ENCODE results near the gene SLC34A1. TPM values are rescaled to one million over a fixed set of nuclear protein-coding genes. Genes with fewer than 3 reads are reported as not detected.

The SLC34A1 gene
- total RNA-seq, 4 donors from 2014 or later, result not detected

DNA sequence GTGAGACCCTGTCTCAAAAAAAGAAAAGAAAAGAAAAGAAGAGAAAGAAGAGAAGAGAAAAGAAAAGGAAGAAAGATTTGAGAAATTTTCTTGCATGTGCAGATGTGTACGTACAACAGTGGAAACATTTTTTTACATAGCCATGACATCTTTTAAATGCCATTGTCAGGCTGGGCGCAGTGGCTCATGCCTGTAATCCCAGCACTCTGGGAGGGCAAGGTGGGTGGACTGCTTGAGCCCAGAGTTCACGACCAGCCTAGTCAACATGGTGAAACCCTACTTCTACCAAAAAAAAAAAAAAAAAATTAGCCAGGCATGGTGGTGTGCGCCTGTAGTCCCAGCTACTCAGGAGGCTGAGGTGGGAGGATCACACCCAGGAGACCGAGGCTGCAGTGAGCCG, 39.3 kb upstream of the SLC34A1 start:
- no peaks in the 10 kb centered on the region for H3K27me3 ChIP-seq
- intact Hi-C loops (cut with DNase I; ENCODE audit: low total_unique reads), result no loop called here
- no peak for TF ChIP-seq POLR2A (IDR thresholded peaks at IDR 0.05)
- TF ChIP-seq, protein P1, sequence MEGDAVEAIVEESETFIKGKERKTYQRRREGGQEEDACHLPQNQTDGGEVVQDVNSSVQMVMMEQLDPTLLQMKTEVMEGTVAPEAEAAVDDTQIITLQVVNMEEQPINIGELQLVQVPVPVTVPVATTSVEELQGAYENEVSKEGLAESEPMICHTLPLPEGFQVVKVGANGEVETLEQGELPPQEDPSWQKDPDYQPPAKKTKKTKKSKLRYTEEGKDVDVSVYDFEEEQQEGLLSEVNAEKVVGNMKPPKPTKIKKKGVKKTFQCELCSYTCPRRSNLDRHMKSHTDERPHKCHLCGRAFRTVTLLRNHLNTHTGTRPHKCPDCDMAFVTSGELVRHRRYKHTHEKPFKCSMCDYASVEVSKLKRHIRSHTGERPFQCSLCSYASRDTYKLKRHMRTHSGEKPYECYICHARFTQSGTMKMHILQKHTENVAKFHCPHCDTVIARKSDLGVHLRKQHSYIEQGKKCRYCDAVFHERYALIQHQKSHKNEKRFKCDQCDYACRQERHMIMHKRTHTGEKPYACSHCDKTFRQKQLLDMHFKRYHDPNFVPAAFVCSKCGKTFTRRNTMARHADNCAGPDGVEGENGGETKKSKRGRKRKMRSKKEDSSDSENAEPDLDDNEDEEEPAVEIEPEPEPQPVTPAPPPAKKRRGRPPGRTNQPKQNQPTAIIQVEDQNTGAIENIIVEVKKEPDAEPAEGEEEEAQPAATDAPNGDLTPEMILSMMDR (IDR thresholded peaks at IDR 0.05), result no peak
- H3K27ac ChIP-seq, result no peak overlapping the region
- H3K4me3 ChIP-seq, result no peak overlapping the region
- DNase-seq, result no peak
- H3K9me3 ChIP-seq, result no peaks in the 10 kb centered on the region
- H3K36me3 ChIP-seq, result no peaks in the 10 kb centered on the region
- no peaks in the 10 kb centered on the region for H3K4me1 ChIP-seq

DNA sequence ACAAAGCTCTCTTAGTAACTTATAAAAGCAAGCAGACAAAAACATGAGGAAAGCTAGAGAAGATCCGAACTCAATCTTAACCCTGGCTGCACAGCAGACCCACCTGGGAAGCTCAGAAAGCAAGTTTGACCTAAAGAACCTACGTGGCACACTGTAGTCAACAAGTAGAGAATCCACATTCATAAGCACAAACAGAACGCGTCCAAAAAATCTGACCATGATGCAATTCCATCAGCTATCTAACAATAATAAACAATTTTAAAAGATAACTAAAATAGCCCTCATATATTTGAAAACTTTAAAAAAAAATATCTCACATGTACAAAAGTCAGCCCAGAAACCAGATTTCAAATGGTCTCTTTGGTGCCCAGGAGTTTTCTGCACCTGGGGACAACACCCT, 37.4 kb upstream of the SLC34A1 start:
- Histone ChIP-seq H3K27me3 (no peaks in the 10 kb centered on the region), H3K4me3 (no peak overlapping the region), H3K9me3 (no peaks in the 10 kb centered on the region), H3K27ac (no peak overlapping the region), H3K4me1 (peaks cover under 1 to 9% of the 10 kb centered on the region in 2 donors), H3K36me3 (no peaks in the 10 kb centered on the region)
- no peak for TF ChIP-seq POLR2A (IDR thresholded peaks at IDR 0.05)
- TF ChIP-seq, protein P1 (IDR thresholded peaks at IDR 0.05), result no peak
- DNase-seq, result no peak
- intact Hi-C loops (cut with DNase I; ENCODE audit: low total_unique reads), result no loop called here

DNA sequence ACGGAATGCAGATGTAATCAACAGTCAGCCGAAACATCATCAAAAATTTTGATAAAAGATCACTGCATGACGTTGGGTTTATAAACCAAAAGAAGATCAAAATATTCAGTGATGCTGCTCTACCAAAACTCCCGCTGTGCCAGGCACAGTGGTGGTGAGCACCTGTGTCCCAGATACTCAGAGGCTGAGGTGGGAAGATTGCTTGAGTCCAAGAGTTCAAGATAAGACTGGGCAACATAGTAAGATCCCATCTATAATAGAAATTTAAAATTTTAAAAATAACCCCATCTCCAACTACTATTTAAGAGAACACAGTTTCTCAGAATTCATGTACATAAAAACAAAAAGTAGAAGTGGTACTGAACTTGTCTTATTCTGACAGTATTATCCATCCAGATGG, 36.5 kb upstream of the SLC34A1 start:
- no peak for TF ChIP-seq POLR2A (IDR thresholded peaks at IDR 0.05)
- TF ChIP-seq, protein P1 (IDR thresholded peaks at IDR 0.05), result no peak
- Histone ChIP-seq H3K4me3 (no peak overlapping the region), H3K27ac (no peak overlapping the region), H3K9me3 (no peaks in the 10 kb centered on the region), H3K27me3 (no peaks in the 10 kb centered on the region), H3K36me3 (no peaks in the 10 kb centered on the region), H3K4me1 (peaks cover 6 to 9% of the 10 kb centered on the region in 2 donors)
- intact Hi-C loops (cut with DNase I; ENCODE audit: low total_unique reads), result no loop called here
- DNase-seq, result no peak

DNA sequence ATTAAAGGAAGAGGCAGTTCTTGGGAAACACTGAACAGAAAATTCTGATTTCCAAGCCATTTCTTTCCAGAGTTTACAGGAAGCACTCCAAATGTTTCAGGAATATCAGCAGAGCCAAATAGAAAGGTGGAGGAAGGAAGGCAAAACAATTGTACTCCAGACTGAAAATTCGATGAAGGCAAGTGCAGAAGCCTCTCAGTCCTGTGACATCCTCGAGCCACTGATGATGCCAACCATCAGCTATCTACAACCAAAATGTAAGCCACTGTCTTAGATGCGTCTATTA, 34.9 kb upstream of the SLC34A1 start:
- peaks cover 6 to 9% of the 10 kb centered on the region in 2 donors for H3K4me1 ChIP-seq
- no peak for DNase-seq
- no peak overlapping the region for H3K4me3 ChIP-seq
- no peak overlapping the region for H3K27ac ChIP-seq
- no peaks in the 10 kb centered on the region for H3K27me3 ChIP-seq
- TF ChIP-seq, protein P1 (IDR thresholded peaks at IDR 0.05), result no peak
- TF ChIP-seq POLR2A (IDR thresholded peaks at IDR 0.05), result no peak
- H3K36me3 ChIP-seq, result no peaks in the 10 kb centered on the region
- H3K9me3 ChIP-seq, result no peaks in the 10 kb centered on the region
- intact Hi-C loops (cut with DNase I; ENCODE audit: low total_unique reads), result no loop called here

DNA sequence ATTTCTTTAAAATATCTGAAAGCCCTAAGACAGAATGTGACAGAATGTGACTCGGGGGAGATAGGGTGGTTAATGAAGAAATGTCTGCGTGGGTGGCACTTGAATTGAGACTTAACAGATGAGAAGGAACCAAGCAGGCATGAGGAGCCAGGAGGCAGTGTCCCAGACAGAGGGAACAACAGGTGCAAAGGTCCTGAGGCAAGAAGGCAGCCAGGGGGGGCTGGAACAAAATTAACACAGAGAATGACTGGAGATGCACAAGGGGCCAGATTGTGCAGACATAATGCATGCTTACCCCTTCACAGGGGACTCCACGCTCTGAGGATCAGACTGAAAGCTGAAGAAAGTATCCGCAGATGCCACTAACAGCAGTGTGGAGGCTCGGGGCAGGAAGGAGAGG, 34.5 kb upstream of the SLC34A1 start:
- H3K4me1 ChIP-seq, result peaks cover 6 to 9% of the 10 kb centered on the region in 2 donors
- H3K36me3 ChIP-seq, result no peaks in the 10 kb centered on the region
- intact Hi-C loops (cut with DNase I; ENCODE audit: low total_unique reads), result no loop called here
- no peak for DNase-seq
- TF ChIP-seq, protein P1 (IDR thresholded peaks at IDR 0.05), result no peak
- TF ChIP-seq POLR2A (IDR thresholded peaks at IDR 0.05), result no peak
- H3K27ac ChIP-seq, result no peak overlapping the region
- no peak overlapping the region for H3K4me3 ChIP-seq
- H3K27me3 ChIP-seq, result no peaks in the 10 kb centered on the region
- H3K9me3 ChIP-seq, result no peaks in the 10 kb centered on the region

All from uterus (tissue), 4 donors.